Erythroblast (primary cell): Measurements from ENCODE around the gene MRPS2.

ENCODE experiments used
- DNase-seq, 2 experiments: peaks; one replicate each; lab custom pipeline; 2025; lab: John Stamatoyannopoulos, UW
- GATA1 ChIP-seq: IDR thresholded peaks from 2 replicates; pipeline ENCODE4 v1.6.1; 2011; ENCODE audit warnings: low read depth, mild to moderate bottlenecking, control low read depth, low read length, moderate library complexity
- POLR2A ChIP-seq: IDR thresholded peaks from 2 replicates; pipeline ENCODE4 v1.6.1; 2011; ENCODE audit warnings: mild to moderate bottlenecking, low read length

MRPS2 gene

DNA sequence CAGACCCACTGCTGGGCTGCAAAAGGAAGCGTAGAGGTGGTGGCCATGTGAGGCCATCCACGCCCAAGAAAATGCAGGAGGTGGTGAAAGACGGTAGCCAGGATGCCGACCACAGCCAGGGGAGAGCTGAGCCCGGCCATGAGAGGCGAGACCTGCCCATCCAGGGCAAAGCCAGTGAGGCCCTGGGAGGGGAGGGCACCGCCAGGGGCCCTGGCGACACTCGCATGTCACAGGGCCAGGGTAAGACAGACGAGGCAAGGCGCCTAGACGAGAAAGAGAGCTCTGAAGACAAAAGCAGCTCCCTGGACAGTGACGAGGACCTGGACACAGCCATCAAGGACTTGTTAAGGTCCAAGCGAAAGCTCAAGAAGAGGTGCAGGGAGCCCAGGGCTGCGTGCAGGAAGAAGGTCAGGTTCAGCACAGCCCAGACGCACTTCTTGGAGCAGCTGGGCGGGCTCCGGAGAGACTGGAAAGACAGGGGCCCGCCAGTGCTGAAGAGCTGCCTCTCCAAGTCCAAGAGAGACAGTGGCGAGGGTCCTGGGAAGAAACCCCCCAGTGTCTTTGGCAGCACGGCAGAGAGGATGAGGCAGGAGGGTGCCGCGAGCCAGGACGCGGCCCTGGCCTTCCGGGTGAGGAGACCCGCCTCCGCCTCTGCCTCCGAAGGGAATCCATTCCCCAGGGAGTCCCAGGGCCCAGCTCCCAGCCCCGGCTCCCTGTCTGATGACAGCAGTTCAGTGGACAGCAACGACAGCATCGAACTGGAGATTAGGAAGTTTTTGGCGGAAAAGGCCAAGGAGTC lies 14.0 kb upstream of the MRPS2 start:
- DNase-seq: no peak

DNA sequence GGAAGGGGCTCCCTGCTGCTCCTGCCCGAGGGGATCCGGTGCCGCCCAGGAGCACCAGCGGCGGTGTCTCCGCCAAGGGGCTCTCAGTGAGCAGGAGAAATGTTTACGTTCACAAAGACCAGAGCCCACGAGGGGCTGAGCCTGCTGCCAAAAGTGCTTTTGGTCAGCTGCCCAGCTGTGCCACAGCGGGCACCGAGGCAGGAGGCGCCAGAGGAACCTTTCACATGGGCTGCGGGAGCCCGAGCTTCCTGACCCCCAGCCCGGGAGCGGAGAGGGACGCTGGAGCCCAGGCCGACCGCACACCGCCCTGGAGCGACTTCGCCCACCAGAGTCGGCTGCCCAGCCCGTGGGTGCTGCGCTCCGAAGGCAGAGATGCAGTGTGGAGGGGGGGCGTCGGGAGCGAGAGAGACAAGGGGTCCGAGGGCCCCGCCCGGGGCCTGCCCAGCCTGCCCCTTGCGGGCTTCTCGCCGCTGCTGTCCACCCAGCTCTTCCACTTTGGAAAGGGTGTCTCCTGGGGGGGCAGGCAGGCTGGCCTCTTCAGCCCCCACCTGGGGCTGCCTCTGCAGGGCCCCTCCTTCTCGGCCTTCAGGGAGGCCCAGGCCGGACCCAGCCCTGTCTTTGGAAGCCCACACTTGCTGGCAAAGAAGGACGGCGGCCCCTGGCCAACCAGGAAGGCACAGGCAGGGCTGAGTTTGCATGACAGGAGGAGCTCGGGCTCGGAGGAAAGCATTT lies 13.0 kb upstream of the MRPS2 start:
- TF ChIP-seq POLR2A (no peak), GATA1 (no peak)
- no peak for DNase-seq

More for the DNA sequence above, 14.0 kb upstream of the MRPS2 start:
- TF ChIP-seq GATA1 (no peak), POLR2A (no peak)

DNA sequence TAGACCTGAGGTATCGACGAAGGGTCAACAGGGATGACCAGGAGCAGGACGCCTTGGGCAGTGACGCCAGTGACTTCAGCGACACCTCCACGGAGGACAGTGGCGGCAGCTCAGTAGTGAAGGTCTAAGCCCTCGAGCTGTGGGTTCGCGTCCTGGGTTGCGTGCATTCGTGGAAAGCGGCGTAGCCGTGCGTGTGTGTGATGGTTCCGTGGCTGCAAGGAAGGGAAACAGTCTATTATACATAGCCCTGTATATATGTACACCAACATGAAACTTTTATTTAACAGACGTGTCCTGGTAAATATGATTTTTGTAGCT lies 12.5 kb upstream of the MRPS2 start:
- TF ChIP-seq GATA1 (no peak), POLR2A (no peak)

GRCh38 chr9:135488527-135488926 lies 12.0 kb upstream of the MRPS2 start:
- no peak for DNase-seq
- TF ChIP-seq GATA1 (no peak), POLR2A (no peak)

More for the DNA sequence above, 12.5 kb upstream of the MRPS2 start:
- no peak for DNase-seq

GRCh38 chr9:135489188-135489906 lies 11.1 kb upstream of the MRPS2 start:
- no peak for TF ChIP-seq POLR2A
- no peak for TF ChIP-seq GATA1
- DNase-seq: no peak

GRCh38 chr9:135490166-135490870 lies 10.2 kb upstream of the MRPS2 start:
- no peak for DNase-seq
- TF ChIP-seq POLR2A: no peak
- TF ChIP-seq GATA1: no peak

DNA sequence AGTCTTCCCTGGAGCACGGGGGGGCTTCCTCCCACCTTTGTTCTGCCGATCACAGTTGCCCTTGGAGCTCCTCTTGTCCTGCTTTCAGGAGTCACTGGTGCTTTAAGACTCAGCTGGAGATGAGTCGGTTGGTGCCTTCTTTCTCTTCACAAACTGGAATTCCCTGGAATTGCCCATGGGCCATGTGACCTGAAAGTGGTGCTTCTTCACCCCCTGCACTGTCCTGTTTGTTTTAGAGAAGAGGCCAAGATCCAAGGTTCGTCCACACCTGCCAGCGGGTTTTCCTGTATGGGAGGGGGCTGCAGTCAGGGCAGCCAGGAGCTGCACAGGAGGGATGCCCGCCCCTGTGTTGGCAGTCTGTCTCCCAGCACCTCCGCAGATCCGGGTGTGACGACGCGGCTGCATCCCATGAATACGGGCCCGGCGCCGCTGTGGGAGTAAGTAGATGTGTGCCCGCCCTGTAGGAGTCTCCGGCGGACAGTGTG lies 9.5 kb upstream of the MRPS2 start:
- TF ChIP-seq GATA1 (no peak), POLR2A (no peak)
- DNase-seq: no peak

DNA sequence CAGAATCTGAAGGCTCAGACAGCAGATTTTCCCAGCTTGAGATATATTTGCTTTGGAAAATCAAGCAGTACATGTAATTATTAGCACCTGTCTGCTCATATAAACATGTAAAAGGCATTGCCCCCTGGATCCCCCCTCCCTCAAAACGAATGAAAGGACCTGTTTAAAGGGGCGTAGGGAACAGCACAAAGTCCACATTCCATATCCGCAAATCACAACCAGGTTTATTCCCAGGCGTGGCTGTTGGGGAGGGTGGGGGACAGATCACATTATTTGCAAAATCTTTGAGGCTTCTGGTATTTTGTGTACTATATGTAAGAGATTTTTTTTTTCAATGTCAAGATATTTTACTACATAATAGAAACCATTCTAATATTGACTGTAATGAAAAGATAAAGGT lies 8.7 kb upstream of the MRPS2 start:
- no peak for TF ChIP-seq GATA1

GRCh38 chr9:135492886-135493669 lies 7.4 kb upstream of the MRPS2 start:
- TF ChIP-seq GATA1: no peak
- TF ChIP-seq POLR2A: no peak

More for the DNA sequence above, 8.7 kb upstream of the MRPS2 start:
- DNase-seq: no peak

GRCh38 chr9:135494791-135495559 lies 5.5 kb upstream of the MRPS2 start:
- DNase-seq: no peak
- TF ChIP-seq GATA1 (no peak), POLR2A (no peak)

More at GRCh38 chr9:135492886-135493669, 7.4 kb upstream of the MRPS2 start:
- DNase-seq: no peak

GRCh38 chr9:135498381-135499126 lies 1.9 kb upstream of the MRPS2 start:
- TF ChIP-seq POLR2A (no peak), GATA1 (no peak)
- no peak for DNase-seq
